GM08714 (cell line): Measurements from ENCODE around the gene ARL13A.

Experiments used
- H3K4me3 ChIP-seq: fragments of 200-500 bp; sonication (Bioruptor generic); 2 replicates; pipeline ENCODE4 v1.5.1; 2014; ENCODE audit warnings: mild to moderate bottlenecking, low read length, inconsistent platforms
- ZNF274 ChIP-seq: IDR thresholded peaks from 2 replicates; pipeline ENCODE4 v1.6.1; 2012; ENCODE audit warnings: mild to moderate bottlenecking, low read depth, low read length

The ARL13A gene

DNA sequence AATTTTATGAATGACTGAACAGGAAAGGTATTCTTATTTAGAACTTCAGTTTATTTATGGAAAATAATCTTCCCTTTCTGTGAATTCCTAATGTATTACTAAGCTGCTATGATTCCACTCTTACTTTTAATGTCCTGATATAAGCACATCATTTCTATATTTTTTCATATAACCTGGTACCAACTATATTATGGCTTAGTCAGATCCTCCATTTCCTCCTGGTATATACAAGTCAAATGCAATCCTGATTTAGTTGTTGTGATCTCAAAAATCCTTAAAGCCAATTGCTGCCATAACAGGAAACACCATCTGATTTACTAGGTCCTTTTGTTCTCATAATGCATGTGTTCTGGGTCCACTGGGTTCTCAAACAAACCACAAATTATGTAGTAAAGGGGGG, 55.6 kb downstream of the ARL13A start:
- no peak for TF ChIP-seq ZNF274

GRCh38 chrX:101028562-101028961, 59.1 kb downstream of the ARL13A start:
- TF ChIP-seq ZNF274, result no peak
- no peak overlapping the region for H3K4me3 ChIP-seq

More for the DNA sequence above, 55.6 kb downstream of the ARL13A start:
- no peak overlapping the region for H3K4me3 ChIP-seq

DNA sequence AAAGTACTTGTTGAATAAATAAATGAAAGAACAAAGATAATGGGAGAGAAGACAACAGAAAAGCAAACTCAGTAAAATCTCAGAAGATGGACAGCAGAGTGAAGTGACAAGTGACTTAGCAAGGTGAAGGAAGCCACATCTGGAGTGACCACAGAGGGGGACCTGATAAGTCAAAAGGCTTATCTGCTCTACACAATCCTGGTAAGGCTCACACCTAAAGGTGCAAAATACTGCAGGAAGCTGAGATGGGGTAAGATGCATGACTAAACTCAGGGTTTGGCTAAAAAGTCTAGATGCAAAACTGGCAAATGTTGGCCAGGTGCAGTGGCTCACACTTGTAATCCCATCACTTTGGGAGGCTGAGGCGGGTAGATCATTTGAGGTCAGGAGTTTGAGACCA, 60.2 kb downstream of the ARL13A start:
- no peak for TF ChIP-seq ZNF274
- H3K4me3 ChIP-seq, result no peak overlapping the region

GRCh38 chrX:101037231-101037630, 67.7 kb downstream of the ARL13A start:
- no peak overlapping the region for H3K4me3 ChIP-seq
- TF ChIP-seq ZNF274, result no peak

DNA sequence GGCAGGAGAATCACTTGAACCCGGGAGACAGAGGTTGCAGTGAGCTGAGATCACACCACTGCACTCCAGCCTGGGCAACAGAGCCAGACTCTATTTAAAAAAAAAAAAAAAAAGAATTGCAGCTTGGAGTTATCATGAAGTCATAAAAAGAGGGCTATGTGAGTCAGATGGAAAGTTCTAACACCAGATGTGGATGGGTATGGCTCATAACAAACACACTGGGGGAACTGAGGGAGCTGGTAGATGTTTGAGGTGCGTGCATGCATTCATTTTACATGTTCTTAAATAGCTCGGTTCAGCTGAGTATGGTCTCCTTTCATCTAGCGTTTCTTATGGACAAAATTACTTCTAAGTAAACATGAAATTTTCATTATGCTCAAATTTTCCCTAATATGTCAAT, 70.7 kb downstream of the ARL13A start:
- H3K4me3 ChIP-seq, result no peak overlapping the region
- no peak for TF ChIP-seq ZNF274
